GM19324 (cell line): ENCODE measurements around the gene SUSD6.
A peak's percentile ranks its signal among the peaks of the same experiment; 100 is the strongest.
"Not testable (repeated sequence)": the region's sequence is repeated elsewhere in the genome, so short reads cannot be mapped to it uniquely, and the experiment has no call there.

ENCODE experiments used
- ATAC-seq: cut with Tn5 transposase; IDR thresholded peaks from one replicate; pipeline ENCODE4 v1.9.1; 2021; ENCODE audit warnings: mild to moderate bottlenecking, moderate library complexity; ENCODE audit not compliant: unreplicated experiment, low FRiP score

Gene SUSD6

DNA sequence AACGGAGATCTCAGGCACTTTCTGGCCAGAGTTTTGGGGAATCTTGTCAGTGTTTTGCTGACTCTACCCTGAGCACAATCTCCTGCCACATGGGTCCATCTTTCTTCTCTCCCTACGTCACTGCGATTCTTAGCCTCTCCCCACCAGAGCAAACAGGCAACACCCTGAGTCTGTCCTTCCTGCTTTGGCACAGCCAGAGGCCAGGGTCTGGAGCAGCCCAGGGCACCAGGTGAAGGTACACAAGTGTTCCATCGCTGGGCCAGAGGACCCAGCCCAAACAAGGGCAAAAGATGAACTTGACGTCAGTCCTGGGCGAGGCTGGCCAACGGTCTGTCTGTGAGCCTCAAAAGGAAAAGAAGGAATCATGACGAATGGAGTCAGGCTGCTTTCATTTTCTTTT lies 24.0 kb upstream of the SUSD6 start:
- no peak for ATAC-seq

DNA sequence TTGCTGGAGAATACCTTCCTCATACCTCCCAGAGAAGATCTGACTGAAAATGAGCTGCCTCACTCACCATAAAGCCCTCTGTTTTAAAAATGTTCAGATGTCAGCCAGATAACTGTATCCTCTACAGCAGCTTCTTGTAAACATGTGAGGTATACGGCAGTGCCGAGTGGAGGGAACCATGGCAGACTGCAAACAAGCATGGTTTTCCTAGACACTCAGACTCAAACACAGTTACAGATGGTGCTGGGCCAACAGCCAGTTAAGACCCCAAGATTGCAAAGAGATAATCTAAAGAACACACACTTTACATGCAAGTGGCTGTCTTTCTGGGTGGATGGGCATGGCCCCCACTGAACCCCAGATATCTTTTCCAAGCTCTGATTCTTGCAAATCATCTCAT lies 20.1 kb upstream of the SUSD6 start:
- no peak for ATAC-seq

DNA sequence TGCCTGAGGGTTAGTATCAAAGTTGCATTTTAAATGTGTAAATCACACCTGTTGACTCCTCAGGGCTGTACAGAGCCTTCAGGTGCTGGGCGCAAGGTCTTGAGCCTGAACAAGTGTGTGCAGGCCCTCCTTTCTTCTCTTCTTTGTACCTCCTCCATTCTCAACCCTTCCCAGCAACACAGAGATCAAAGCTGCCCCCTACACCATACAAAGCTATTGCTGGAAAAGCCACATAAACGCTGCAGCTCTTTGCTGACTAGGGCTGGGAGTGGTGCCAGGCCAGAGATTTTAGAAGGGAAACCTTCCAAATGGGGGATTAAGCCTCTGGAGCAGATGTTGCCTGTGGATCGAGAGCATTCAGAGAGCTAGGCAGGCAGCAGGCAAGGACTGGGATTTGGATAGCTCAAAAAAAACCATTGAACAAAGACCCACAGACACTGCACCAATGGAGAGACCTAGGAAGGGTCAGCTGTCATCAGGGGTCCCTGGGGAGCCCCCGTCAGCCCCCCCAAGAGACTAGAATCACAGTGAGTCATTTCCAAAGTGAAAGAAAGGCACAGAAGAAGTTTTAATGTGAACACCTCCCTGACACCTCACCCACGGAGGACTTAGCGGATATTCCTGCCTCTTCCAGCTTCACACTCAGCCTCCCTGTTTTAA lies 18.2 kb upstream of the SUSD6 start:
- no peak for ATAC-seq

DNA sequence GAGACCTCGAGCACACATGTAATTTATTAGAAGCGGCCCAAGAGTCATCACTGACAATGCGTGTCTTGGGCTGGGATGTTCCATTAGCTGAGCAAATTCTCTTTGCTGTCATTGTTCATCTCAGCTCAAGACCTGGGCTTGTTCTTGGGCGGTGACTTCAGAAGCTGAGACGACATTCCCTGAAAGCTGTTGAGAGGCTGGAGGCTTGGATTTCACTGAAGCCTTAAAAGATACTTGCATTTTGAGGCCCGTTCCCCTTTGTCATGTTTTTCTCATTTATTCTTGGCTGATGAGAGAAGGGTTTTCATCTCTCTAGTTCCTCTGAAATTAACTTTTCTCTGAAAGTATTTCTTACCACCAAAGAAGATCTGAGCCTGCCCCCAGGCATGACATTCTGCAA lies 16.6 kb upstream of the SUSD6 start:
- ATAC-seq: no peak

DNA sequence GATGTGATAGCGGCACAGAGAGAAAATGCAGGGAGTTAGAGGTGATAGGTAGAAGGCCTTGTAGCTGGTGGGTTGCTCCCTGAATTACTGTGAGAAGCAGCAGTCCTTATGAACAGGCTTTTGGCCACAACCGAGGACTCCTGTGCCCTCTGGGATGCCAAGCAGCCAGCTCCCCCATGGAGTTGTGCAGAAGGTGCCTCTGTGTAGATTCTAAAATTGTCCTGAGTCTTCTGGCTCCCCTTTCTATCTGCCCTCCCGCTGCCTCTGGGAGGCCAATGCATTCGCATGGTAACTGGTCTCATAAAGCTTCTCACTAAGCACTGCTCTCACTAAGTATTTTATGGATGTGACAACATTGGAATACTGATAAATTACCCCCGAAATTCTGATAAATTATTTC lies 16.1 kb upstream of the SUSD6 start:
- no peak for ATAC-seq

DNA sequence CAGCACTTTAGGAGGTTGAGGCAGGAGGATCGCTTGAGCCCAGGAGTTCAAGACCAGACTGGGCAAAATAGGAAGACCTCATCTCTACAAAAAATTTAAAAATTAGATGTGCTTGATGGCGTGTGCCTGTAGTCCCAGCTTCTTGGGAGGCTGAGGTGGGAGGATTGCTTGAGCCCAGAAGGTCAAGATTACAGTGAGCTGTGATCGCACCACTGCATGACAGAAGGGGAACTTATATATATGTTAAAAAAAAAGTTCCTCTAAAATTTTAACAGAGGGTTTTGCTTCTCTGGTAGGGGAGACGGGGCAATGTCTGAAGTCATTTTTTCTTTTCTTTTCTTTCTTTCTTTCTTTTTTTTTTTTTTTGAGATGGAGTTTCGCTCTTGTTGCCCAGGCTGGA lies 12.0 kb upstream of the SUSD6 start:
- ATAC-seq: not testable (repeated sequence)

DNA sequence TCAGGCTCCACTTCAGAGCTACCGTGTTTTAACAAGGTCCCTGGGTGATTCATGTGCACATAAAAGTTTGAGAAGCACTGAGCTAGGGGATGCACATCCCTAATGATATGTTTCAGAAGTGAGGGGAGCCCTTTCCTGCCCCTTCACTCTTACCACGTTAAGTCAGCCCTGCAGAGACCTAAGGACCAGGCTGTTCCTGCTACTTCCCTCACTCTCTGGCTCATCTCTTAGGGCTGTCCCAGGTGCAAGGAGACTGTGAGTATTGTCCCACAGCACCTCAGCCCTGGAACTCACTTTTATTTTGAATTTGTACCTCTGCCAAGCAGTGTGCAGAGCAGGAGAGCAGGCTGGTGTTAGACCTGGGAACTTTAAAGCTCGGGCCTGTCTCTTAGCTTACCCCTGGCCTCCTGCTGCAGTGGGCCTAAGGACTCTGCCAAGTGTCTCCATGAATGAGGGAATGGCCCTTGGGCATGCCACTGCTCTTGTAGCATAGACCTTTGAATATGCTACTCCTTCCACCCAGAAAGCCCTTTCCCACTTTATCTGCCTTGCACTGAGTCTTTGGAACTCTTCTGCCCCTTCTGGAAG lies 11.0 kb upstream of the SUSD6 start:
- no peak for ATAC-seq

DNA sequence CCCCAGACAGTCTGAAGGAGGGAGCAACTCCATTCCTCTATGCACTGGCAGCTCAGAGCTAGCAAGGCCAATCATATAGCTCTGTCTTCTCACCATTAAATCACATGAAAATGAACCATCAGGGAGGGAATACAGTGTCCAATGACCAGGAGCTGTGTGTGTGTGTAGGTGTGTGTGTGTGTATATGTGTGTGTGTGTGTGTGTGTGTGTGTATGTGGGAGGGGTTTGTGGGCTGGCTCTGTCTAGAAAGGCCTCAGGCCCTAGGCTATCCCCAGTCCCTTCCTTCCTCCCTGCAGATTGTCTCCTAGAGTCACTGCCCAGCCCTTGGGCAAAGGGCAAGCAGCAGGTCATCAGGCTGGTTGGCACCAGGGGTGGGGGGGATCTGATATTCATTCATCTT lies 5.7 kb upstream of the SUSD6 start:
- no peak for ATAC-seq

DNA sequence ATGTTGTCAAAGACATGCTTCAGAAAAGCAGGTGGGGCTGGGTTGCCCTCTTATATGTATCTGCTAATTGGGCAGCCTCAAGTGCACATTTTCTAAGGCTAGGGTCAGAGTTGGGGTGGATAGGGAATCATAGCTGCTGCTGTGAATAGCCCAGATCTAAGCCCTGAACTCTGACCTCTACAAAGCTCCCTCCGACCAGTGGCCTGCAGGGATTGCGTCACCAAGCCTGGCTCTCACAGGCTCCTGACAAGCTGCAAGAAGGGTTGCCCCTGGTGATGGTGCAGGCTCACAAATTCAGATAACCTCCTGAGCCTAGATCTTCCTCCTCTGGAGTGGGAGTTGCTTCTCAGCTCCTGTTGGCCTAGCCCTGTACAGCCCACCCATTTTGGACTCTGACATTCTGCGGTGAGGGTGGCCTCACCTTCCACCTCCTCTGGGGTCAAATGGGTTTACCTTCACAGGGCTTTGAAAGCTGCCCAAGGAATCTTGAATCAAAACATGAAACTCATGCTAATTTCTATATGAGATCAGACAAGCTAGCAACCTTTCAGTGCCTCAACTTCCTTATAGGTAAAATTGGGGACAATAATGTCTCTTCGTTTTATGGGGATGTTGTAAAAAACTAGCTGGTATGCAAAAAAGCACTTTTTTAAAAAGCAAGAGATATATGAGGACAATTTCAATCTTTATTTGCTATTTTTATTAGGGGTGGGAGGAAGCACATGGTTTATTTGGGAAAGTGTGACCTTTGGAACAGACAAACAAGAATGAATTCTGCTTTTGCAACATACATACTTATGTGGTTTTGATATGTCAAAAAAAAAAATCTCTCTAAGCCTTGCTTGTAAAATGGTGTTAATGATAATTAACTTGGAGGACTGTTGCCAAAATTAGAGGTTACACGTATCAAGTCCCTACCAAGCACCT lies 4.9 kb upstream of the SUSD6 start:
- ATAC-seq: no peak

DNA sequence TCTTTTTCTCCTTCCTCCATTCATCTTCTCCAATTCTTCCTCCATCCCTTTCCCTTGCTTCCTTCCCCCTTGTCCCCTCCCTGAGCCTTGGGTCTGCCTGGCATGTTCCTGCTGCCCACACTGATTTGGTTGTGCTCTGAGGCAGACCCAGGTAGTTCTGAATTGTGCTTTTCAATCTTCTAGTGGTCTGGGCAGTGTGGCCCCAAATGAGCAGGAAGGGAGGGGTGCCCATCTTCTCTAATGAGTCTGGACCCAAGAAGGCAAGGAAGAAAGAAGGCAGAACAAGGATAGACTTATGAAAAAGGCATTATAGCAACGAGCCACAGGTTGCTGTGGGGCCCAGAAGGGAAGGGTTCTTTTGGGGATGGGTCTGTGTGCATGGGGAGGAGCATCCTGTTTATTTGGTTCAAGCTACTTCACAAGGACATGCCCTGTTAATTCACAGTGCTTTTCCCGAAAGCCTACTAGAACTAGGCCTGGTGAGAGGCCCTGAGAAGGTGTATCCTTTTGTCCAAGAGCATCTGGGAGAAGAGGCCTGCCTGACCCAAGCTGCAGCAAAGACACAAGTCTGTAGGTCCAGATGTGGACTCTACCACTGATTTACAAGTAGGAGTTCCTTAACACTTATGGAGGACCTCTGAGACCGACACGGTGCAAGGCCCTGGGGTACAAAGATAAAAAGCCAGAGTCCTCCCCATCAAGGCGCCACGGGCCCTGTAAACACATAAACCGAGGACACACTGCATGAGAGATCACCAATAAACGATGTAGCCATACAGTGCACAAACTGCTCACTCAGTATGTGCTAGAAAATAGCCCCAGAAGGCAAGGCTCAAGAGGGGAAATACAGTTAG lies 1.1 kb upstream of the SUSD6 start:
- ATAC-seq: no peak

DNA sequence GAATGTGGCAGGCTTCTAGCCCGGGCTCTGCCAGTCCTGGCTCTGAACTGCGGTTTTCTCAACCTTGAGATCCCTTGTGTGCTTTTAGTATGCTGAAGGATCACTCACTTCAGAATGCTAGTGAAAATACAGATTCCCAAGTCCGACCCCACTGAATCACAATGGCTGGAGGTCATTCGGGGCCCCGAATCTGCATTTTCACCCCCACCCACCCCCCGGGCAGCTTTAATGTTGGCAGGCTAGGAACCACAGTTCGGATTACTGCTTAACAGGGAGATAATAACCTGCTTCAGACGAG lies 573 bp upstream of the SUSD6 start:
- no peak for ATAC-seq

DNA sequence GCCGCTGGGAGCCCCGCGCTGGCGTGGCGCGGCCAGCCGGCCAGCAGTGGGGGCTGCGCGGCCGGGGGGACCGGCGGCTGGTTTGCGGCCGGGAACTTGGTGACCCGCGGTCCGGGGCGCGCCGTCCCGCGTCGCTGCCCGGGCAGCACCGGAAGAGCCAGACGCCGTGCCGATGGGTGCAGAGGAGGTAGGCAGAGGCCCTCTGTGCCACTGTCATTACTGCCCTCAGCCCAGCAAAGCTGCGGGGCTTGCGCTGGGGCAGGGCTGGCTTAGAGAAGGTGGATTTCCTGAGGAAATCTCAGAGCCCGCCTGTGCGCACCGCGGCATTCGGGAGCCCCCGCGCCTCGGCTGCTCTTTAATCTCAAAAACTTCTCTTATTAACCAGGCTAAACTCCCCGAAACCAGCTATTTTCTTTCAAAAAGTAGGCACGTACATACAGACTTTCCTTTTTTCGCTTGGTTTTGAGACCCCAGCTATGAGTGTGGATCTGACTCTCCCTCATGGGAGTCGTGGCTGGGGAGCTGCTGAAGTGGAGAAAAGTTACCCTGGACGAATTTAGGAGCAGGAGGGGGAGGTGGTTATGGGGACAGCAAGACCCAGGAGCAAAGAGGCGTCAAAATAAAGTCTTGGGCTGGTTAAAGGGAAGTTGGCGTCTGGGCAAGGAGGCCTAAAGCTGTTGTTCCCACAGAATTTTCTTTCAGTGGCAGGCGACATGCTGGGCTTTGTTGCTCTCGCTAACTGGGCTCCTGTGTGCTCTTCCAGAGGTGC lies 802 bp downstream of the SUSD6 start:
- ATAC-seq: peak; percentile 28

DNA sequence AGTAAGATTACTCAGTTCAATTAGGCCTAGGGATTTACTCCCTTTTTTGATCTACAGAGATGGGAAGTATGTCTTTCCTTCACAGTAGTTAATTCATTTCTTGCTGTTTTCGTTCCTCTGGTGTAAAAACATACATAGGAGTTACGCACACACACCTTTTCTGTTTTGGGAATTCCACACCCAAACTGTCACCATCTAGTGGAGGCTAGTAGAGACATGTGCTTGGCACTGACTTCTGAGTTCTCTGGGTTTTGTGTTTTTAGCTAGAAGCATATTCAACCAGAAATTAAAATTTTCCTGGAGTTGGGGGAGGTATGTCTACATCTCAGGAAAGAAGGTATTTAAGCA lies 1.4 kb downstream of the SUSD6 start:
- no peak for ATAC-seq

DNA sequence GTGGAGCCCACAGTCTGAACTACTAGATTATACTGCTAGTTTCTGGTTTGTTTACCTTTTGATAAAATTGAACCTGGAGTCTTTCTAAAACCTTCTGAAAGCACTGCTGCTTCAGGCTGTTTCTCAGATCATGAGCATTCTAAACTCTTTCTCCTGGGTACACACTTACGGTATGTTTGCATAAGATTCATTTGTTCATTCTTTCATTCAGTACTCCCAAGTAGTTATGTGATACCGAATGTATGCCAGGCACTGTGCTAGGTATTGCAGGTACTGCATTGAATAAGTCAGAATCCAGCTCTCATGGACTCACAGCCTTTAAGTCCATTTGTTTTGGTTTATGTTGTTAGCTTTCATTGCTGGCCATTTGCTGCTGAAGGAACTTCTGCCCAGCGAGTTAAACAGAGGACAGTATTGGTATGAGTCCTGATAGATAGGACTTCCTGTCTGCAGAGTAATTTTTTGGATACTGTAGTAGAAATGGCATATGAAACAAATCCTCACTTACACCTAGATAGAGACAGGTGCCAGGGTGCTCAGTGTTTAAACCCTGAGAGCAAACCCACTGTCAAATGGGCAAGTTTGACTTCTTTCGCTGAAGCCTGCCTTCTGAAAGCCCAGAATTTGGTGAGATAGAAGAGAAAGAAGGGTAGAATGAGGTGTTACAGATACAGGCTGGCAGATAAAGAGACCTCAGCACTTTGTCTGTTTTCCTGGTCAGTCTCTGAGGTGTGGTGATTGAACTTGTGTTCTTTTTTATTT lies 2.1 kb downstream of the SUSD6 start:
- no peak for ATAC-seq

DNA sequence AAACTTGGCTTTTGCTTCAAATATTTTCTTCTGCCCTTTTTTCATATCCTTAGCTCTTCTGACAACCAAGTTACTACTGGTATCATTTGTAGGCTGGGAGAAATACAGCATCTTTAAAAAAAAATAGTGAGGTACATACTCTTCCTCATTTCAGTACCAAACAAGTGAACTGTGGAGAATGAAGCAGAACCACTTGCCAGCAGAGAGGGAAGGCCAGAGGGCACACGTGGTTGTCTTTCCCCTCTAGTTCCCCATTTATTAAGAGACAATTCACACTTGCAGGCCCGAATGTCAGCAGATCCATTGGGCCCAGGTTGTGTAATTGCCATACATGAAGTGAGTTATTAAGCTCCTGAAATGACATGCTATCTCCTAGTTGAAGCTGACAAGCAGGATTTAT lies 3.2 kb downstream of the SUSD6 start:
- ATAC-seq: no peak

DNA sequence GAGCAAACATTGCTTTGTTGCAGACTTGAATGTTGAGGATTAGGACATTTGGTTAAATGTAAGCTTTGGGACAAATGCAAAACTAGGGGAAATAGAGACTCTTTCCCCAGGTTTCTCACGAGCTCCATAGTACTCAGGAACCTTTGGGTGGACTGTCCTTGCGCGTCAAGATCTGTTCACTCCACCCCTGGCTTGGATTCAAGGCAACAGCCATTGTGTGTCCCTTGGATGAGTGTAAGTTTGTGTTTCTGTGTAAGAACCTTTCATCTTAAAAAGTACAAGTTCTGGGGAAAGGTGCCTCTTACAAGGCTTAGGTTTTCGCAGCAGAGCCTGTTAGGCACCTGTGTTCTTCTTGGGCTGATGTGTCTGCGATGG lies 3.7 kb downstream of the SUSD6 start:
- no peak for ATAC-seq

DNA sequence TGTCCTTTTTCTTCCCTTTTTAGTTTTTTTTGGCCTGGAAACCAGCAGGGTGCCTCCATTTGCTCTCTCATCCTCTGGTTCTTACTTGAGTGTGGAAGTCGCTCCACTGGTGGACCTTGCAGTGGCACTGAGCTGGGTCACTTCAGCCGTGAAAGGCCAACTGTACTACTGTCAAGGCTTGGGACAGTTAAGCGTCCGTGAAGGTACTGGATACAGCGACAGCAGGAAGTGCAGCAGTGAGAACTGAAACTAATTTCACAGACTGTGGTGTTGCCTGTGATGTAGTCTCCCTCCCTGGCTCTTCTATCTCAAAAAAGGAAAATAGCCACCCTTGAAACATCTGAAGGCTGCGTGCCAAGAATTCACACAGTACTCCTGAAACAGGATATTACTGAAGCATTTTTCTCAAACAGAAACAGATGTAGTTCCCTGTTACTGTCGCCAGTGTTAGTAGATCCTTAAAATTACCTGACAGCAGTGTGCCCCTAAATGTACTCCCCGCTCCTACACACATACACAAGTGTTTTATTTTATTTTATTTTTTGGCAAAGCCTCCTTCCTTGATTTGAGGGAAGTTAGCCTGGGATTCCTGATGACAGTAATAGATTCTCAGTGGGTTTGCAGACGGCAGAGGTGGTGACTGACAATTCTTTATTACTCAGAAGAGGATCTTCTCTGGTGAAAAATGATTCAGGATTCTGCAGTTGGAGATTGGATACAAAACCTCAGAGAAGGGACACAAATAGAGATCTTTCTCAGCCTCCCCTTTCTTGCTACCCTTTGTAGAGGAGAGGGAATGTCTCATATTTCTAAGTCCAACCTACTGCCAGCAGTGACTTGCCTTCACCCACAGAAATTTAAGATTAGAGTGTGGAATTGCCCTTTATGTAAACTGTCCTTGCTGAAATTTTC lies 4.4 kb downstream of the SUSD6 start:
- ATAC-seq: peak; percentile 40

DNA sequence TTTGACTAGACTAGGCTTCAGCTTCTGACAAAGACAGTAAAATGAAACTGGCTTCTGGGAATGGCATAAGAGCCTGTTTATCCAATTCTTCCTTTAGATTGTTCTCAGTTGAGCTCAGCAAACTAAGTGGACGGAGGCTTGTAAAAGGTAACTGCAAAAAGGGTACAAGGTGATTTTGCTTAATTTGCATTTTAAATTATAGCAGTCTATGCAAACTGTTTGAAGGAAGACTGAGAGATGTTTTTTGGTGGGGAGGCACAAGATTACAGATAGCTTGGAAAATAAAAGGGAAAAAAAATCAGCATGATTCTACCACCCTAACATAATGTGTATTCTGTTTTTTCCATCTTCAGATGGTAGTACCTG lies 5.0 kb downstream of the SUSD6 start:
- no peak for ATAC-seq

DNA sequence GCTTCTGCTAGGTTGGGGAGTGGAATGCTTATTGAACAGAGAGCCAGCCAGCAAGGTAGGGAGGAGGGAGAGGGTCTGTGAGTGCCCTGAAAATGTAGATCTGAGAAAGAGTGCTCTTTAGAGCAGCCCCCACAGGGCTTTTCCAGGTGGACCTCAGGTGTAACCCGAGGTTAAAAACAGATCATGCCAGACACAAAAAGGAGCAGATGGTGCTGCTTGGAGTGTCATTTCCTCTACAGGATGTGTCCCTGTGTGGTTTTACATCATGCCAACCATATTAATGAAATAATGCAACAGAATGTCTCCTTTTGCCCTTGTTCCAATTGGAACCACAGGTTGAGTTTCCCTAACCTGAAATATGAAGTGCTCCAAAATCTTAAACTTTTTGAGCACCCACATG lies 6.4 kb downstream of the SUSD6 start:
- ATAC-seq: no peak
